Stimulated activated naive CD4-positive, alpha-beta T cell treated with Interleukin-2 at 50 U/mL for 16 hours (primary cell): ENCODE results near the gene MGAT4A.

Experiments used
- DNase-seq: peaks from one replicate; lab custom pipeline; 2025; lab: John Stamatoyannopoulos, UW

The MGAT4A gene

GRCh38 chr2:98658816-98659490 is 72.0 kb downstream of the MGAT4A start:
- DNase-seq, result no peak

GRCh38 chr2:98656800-98657199 is 74.1 kb downstream of the MGAT4A start:
- no peak for DNase-seq

GRCh38 chr2:98654699-98655495 is 76.0 kb downstream of the MGAT4A start:
- no peak for DNase-seq

GRCh38 chr2:98650998-98651397 is 79.9 kb downstream of the MGAT4A start:
- DNase-seq, result no peak

GRCh38 chr2:98649992-98650375 is 80.9 kb downstream of the MGAT4A start:
- no peak for DNase-seq

DNA sequence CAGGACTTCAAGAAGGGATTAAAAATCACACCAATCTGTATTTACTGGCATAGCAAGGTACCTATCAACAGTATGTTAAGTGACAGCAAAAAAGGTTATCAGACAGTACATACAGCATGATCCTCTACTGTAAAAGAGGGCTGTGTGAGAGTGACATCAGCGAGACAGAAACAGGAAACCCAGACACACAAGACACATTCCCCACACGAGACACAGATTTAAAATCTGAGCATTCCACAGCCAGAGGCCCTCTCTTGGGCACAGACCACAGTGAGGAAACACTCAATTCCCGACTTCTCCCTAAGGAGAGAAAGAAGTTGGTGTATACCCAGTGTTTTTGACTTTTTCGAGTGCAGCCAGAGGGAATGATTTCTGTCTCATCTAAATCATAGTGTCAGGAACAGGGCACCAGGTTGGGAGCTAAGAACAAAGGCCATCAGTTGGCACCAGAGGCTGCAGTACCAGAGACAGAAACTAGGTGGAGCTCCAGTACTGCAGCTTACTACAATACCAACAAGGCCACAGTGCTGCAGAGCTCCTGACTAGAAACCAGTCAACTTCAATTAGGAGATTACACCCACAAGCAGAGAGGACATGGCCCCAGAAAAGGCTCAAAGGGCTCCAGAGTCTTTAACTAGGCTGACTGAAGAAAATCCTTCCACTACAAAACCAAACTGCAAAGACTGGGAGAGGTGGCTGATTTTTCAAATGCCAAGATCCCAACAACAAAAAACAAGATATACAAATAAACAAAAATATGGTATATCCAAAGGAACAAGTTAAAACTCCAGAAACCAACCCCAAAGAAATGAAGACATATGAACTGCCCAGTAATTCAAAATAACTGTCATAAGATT is 81.6 kb downstream of the MGAT4A start:
- peak; percentile 67 for DNase-seq

GRCh38 chr2:98648451-98648850 is 82.5 kb downstream of the MGAT4A start:
- DNase-seq, result no peak

DNA sequence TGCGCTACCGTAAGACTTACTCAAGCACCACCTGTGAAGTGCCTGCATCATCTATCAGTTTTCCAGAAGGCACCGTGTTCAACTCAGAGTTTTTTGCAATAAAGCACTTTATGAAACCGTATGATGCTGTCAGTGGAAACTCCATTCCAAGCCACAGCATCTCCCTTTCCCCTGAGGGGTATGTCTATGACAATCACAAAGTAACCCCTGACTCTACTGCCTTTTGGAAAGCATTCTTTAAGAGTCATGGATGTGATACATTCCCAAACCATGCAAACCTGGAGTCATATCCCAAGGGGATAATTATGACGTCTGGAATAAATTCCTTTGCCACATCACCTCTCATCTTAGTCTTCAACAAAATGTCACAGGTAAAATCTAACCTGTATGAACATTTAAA is 83.3 kb downstream of the MGAT4A start:
- no peak for DNase-seq

- no peak for DNase-seq
Measured at GRCh38 chr2:98643496-98644100, 87.3 kb downstream of the MGAT4A start.

- DNase-seq, result peak; percentile 36
Measured at GRCh38 chr2:98637401-98638147, 93.4 kb downstream of the MGAT4A start.

DNA sequence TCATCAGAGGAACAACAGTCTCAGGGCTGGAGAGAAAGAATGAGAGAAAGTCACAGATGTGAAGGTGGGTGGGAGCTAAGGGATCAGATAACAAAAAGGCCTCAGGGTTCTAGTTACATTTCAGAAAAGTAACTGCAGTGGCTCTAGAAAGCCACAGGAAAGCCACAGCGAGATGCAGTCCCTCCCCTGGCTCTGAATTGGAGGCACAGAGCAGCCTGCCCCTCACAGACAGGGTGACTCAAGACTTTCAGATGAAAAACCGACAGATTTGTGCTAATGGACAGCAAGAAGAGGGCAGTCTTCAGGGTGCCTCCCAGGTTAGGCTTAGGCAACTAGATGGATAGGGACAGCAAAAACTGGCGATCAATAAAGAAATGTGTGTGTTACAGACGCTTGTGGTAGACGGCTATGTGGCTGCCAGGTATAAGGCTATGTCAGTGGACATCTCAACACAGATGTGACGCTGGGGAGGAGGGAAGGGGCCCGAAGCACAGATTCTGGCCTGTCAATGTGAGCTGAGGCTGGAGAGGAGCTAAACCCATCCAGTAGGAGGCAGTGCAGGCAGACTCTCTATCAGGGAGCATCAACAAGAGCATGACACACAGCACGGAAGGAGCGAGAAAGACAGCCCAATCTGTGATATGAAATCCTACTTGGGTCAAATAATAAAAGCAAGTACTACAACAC is 96.4 kb downstream of the MGAT4A start:
- peak; percentile 42 for DNase-seq

- DNase-seq, result no peak
Measured at GRCh38 chr2:98632351-98632750, 98.6 kb downstream of the MGAT4A start.

DNA sequence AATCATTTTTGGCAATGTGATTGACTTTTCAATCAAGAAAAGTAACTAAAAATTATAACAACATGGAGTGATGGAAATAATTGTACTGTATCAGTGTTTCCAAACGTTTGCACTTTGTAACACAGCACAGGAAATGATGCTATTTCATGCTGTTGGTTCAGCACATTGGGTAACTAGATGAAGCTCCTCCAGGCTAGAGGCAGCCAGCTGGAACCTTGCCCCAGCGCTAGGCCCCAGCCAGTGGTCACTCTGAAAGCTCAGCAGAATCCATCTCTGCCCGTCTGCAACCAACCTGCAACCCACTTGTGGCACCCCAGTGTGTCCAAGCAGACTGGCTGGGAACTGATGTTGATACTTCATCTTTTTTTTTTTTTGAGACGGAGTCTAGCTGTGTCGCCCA is 107.3 kb downstream of the MGAT4A start:
- DNase-seq, result no peak

- no peak for DNase-seq
Measured at GRCh38 chr2:98617149-98617548, 113.8 kb downstream of the MGAT4A start.

DNA sequence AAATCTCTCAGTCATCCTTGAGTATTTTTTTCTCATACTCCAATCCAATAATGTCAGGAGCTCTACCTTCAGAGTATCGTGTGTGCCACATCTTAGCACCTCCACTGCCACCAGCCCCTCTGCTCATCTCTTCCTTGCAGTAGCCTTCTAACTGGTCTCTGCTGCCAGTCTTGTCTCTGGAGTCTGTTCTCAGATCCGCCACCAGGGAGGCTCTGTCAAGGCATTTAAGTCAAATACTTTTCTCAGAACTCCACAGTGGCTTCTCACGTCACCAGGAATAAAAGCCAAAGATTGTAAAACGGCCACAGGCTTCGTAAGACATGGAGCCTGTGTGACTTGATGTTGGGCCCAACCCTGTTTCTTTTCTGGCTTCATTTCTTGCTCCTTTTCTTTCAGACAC is 115.5 kb downstream of the MGAT4A start:
- no peak for DNase-seq

DNA sequence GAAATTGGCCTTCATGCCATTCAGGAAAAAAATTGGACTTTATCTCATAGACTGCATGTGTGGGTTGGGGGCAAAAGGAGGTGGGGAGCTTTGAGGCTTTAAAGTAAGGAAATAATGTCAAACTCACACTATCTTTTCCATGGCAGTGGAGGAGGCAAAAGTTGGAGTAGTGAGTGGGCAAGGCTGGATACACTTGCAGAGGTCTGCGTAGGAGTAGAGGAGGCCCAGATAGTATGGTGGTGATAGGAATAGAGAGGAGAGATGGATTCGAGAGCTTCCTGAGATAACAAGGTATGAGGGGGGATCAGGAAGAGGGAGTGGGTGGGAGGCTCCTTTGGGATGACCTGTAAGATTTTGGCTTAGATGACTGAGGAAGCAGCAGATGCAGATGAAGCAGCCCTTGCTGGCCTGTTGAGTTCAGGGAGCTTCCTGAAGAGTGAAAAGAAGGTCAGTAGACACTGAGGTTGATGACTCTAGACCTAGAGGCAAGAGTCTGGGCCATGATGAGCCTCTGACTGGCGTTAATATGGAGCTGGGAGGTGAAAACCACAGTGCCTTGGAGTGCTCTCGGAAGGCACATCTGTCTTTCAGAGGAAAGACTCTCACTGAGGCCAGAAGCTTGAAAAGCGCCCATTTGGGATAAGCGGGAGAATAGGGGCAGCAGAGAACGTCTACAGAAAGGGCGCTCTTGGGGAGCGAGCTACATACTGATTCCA is 116.8 kb downstream of the MGAT4A start:
- no peak for DNase-seq

- no peak for DNase-seq
Measured at GRCh38 chr2:98608962-98609604, 121.8 kb downstream of the MGAT4A start.

- peak; percentile 91 for DNase-seq
Measured at GRCh38 chr2:98608116-98608961, 122.6 kb downstream of the MGAT4A start, which contains the start of the genes COA5 and UNC50. TSS of gene COA5 (minus strand) at chr2:98608512. CDS start at chr2:98608405, 107 bp downstream. TSS of gene UNC50 (plus strand) at chr2:98608589. CDS start at chr2:98609760, 1,171 bp downstream.

DNA sequence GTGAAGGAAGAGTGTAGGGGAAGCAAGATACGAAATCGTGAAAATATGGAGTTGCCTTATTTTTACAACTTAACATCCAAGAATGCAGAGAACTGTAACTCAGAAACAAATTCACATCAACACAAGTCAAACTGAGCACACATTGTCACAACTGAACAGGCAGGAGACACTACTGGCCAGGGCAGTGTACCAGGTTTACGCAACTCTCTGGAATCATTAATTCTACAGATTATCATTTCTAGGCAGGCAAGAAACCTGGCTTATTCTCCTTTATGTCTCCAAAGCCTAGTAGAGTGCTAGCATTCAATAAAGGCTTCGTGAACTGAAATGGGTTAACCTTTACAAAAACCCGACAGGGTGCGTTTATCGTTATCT is 123.2 kb downstream of the MGAT4A start:
- no peak for DNase-seq
